ENCODE measurements around the gene HOXA4. TPM values are rescaled to one million over a fixed set of nuclear protein-coding genes. Genes with fewer than 3 reads are reported as not detected.

Gene HOXA4
- total and polyA plus RNA-seq, 2 of the 8 experiments (the other 6 are each of a cell fraction or from before 2014, with no cell fraction given), result not detected

DNA sequence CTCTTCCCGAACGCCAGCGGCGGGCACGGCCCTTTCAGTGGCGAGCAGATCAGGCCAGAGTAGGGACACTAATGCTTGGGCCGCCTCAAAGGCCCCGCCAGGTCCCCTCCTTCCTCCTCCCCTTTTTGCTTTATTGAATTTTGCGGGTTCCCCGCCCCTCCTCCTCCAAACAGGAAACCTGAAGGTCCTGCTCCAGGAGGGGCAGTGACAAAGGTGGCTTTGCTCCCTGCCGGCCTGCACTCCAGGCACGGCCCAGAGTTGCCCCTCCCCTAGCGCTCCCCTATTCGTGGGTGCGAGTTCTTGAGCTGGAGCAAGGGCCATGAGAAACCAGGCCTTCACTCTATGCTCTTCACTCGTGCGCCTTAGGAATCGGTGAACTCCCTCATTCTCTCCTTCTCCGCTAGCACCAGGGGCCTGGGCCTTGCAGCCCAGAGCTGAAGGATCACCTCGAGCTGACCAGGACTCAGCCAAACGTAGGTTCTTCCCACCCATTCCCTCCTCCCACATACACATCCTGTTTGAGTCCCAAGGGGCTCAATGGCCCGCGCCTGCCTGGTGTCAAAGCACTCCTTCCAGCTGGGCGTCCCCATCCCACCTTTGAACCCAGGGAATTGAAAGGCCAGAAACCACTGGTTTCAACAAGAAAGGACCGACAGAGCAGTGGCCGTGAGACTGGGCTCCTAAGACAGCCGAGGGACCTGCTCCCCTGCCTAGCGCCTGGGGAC, 17.6 kb upstream of the HOXA4 start:
- Histone ChIP-seq H3K4me3 (ENCODE audit: extremely low read depth in 1 of 4, insufficient read depth in 2 of 4, low read depth in 3 of 4, low read length in 4 of 4) (peak overlapping the region in 1 of 4 experiments; percentile 42; a peak in 2 of 8 replicates), H3K27ac (ENCODE audit: low read depth, low read length) (no peak overlapping the region)

More for the DNA sequence above, 17.6 kb upstream of the HOXA4 start:
- no peak overlapping the region for H3K18ac ChIP-seq (ENCODE audit: extremely low read depth, low read length)
- H4K91ac ChIP-seq (replicated peaks; ENCODE audit: insufficient read length, low read length), result no peak overlapping the region
- peaks cover 0 to under 1% (median 0%) of the 10 kb centered on the region in 4 experiments; a peak in 1 of 8 replicates for H3K36me3 ChIP-seq (ENCODE audit: control insufficient read depth in 2 of 4, insufficient read depth in 4 of 4, low read length in 3 of 4)
- H3K4me1 ChIP-seq (replicated peaks in 1 of 4; ENCODE audit: control insufficient read depth in 3 of 4, insufficient read depth in 4 of 4, low read length in 3 of 4), result peaks cover 0 to 6% (median 3%) of the 10 kb centered on the region in 4 experiments; a peak in 3 of 7 replicates
- H3K56ac ChIP-seq (replicated peaks; ENCODE audit: insufficient read length, low read depth, low read length), result no peak overlapping the region
- H3K9me3 ChIP-seq (ENCODE audit: insufficient read depth in 2 of 2, low read depth in 1 of 2, low read length in 1 of 2), result peaks cover 0 to 3% of the 10 kb centered on the region in 2 experiments; a peak in 1 of 4 replicates
- H2BK12ac ChIP-seq (ENCODE audit: low read depth, low read length), result no peak overlapping the region
- H3K79me1 ChIP-seq (ENCODE audit: low read depth, low read length), result no peaks in the 10 kb centered on the region
- H3K23ac ChIP-seq (ENCODE audit: insufficient read length), result no peak overlapping the region
- no peak overlapping the region for H3K4ac ChIP-seq (replicated peaks; ENCODE audit: insufficient read length, low read depth, low read length)
- H2BK5ac ChIP-seq (ENCODE audit: low read depth, low read length), result no peak overlapping the region
- no peak overlapping the region for H4K5ac ChIP-seq (ENCODE audit: insufficient read length, low read depth, low read length)
- 0 out of 2 replicates have a peak overlapping the region, but pooled peaks have one; percentile 10 for H2AK5ac ChIP-seq (ENCODE audit: low read depth, low read length)
- CTCF ChIA-PET (ENCODE audit: partially characterized antibody), result interaction anchor here (0.7 to 12.5 kb wide), 11 partner anchors 9 to 779 kb away, joined by 3 to 123 read pairs (median 5); partner anchors contain the start of genes HOXA1 and HOXA7
- peaks cover 6% of the 10 kb centered on the region for H3K23me2 ChIP-seq (ENCODE audit: low read depth, low read length)
- peaks cover 96 to 100% (median 99%) of the 10 kb centered on the region in 4 experiments for H3K27me3 ChIP-seq (replicated peaks in 1 of 4; ENCODE audit: control insufficient read depth in 3 of 4, extremely low read depth in 1 of 4, insufficient read depth in 3 of 4, low read length in 3 of 4)
- no peak overlapping the region for H2AFZ ChIP-seq (ENCODE audit: low read length)
- no peak overlapping the region for H2BK20ac ChIP-seq (ENCODE audit: low read length)
- no peaks in the 10 kb centered on the region for H3K79me2 ChIP-seq (ENCODE audit: control insufficient read depth in 1 of 2, insufficient read depth in 2 of 2, low read length in 2 of 2)
- H4K8ac ChIP-seq (ENCODE audit: extremely low read depth, insufficient read depth, low read length), result no peak overlapping the region
- no peak overlapping the region for H3K14ac ChIP-seq (ENCODE audit: insufficient read length)
- FAIRE-seq (no peak), DNase-seq (ENCODE audit: low read depth in 1 of 2, low spot score in 2 of 2) (peak in 1 of 2 experiments; percentile 57)
- H4K20me1 ChIP-seq (replicated peaks in 1 of 2; ENCODE audit: control insufficient read depth in 1 of 2, insufficient read depth in 2 of 2, low read length in 2 of 2), result peaks cover 27 to 35% of the 10 kb centered on the region in 2 experiments
- peak; percentile 86 for TF ChIP-seq EZH2 (IDR thresholded peaks at IDR 0.05; ENCODE audit: low read depth, low read length, severe bottlenecking)
- TF ChIP-seq RNF2 (IDR thresholded peaks at IDR 0.05; ENCODE audit: borderline replicate concordance, low read depth, low read length, missing control alignments, poor library complexity, severe bottlenecking), result peak; percentile 85
- no peak for TF ChIP-seq SAP30 (IDR thresholded peaks at IDR 0.05; ENCODE audit: insufficient read depth, insufficient replicate concordance, low read length)
- TF ChIP-seq SUZ12 (IDR thresholded peaks at IDR 0.05; ENCODE audit: low read length), result peak; percentile 48
- 17% methylated on average over 28 of the region's 28 CpGs; no CpG with 5 or more reads in 1 of the 2 experiments for WGBS, 2 experiments (ENCODE audit: extremely low coverage in 1 of 2, insufficient coverage in 1 of 2, insufficient read length in 1 of 2, insufficient replicate concordance in 2 of 2, low coverage in 1 of 2, low lambda C conversion rate in 2 of 2, missing lambda C conversion rate in 1 of 2)
- peak overlapping the region; percentile 29 to 40; a peak in 2 of 4 replicates for H3K4me2 ChIP-seq (ENCODE audit: insufficient read depth in 1 of 2, low read depth in 2 of 2, low read length in 2 of 2)
- POLR2A ChIA-PET (ENCODE audit: partially characterized antibody), result no interaction called here
- no peak overlapping the region for H2BK15ac ChIP-seq (ENCODE audit: low read length)
- no peak overlapping the region for H3K9ac ChIP-seq (replicated peaks in 1 of 4; ENCODE audit: extremely low read depth in 1 of 4, low read depth in 3 of 4, low read length in 3 of 4)
- H2BK120ac ChIP-seq (replicated peaks; ENCODE audit: low read depth, low read length), result no peak overlapping the region
